Measurements from ENCODE around the gene WDR18.

DNA sequence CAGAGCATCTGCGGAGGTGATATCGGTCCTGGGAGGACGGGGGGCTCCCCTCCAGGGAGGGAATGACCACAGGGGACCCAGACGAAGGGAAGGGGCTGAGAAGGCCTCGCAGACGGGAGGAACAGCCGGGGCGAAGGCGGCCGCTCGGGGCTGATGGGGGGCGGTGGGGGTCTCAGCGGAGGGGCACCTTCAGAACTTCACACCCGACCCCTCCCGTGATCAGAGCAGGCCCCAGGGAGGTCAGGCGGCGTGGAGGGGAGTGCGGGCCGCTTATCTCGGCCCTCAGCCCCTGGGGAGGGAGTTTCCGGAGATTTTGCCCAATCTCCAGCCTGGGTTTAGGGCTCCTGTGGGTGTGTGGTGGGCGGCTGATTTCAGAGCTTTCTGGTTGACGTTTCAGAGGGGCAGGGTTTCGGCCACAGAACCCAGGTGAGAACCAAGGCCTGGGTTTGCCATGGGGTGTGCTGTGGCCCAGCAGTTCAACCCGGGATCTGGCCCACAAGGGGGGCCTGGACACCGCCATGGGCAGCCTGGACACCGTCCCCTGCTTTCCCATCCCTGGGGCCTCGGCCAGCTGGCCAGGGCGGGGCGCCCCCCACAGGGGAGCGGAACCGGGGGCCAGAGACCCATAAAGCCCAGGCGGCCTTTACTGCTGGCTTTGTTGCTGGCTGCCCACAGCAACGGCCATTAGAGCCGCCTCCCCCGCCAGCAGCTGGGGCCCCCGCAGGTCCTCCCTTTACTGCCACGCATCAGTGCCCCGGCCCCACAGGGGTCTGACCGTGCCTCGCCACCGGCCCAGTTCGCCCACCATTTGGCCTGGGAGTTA, 29.3 kb upstream of the WDR18 start:
- TF ChIP-seq EP300 (IDR thresholded peaks at IDR 0.05) (no peak), POLR2AphosphoS5 (IDR thresholded peaks at IDR 0.05) (no peak)
- TF ChIP-seq, protein P1, sequence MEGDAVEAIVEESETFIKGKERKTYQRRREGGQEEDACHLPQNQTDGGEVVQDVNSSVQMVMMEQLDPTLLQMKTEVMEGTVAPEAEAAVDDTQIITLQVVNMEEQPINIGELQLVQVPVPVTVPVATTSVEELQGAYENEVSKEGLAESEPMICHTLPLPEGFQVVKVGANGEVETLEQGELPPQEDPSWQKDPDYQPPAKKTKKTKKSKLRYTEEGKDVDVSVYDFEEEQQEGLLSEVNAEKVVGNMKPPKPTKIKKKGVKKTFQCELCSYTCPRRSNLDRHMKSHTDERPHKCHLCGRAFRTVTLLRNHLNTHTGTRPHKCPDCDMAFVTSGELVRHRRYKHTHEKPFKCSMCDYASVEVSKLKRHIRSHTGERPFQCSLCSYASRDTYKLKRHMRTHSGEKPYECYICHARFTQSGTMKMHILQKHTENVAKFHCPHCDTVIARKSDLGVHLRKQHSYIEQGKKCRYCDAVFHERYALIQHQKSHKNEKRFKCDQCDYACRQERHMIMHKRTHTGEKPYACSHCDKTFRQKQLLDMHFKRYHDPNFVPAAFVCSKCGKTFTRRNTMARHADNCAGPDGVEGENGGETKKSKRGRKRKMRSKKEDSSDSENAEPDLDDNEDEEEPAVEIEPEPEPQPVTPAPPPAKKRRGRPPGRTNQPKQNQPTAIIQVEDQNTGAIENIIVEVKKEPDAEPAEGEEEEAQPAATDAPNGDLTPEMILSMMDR (IDR thresholded peaks at IDR 0.05) = no peak

Data from esophagus muscularis mucosa (tissue), 4 donors.